Subcutaneous abdominal adipose tissue (tissue), 5 donors: ENCODE measurements around the gene CGAS.
"Not testable (repeated sequence)": the region's sequence is repeated elsewhere in the genome, so short reads cannot be mapped to it uniquely, and the experiment has no call there.

Experiments
- H3K27ac ChIP-seq: one replicate; pipeline ENCODE4 v1.7.0; 2013; ENCODE audit warnings: low read depth, mild to moderate bottlenecking, inconsistent platforms, low read length, moderate library complexity
- H3K27me3 ChIP-seq, 5 donors: one replicate each; pipeline ENCODE4 v1.7.0; 2013; ENCODE audit warnings: low read length in 5 of 5, inconsistent platforms in 1 of 5; ENCODE audit not compliant: control insufficient read depth in 5 of 5, insufficient read depth in 4 of 5
- H3K36me3 ChIP-seq, 5 donors: one replicate each; pipeline ENCODE4 v1.7.0; 2013; ENCODE audit warnings: low read length in 5 of 5; ENCODE audit not compliant: control insufficient read depth in 5 of 5, insufficient read depth in 5 of 5
- H3K4me1 ChIP-seq, 5 donors: one replicate each; pipeline ENCODE4 v1.7.0; 2013; ENCODE audit warnings: low read length in 5 of 5, mild to moderate bottlenecking in 3 of 5, moderate library complexity in 1 of 5; ENCODE audit not compliant: control insufficient read depth in 5 of 5, insufficient read depth in 5 of 5
- H3K4me3 ChIP-seq, 5 donors: one replicate each; pipeline ENCODE4 v1.7.0; 2013; ENCODE audit warnings: low read length in 5 of 5, low read depth in 1 of 5
- H3K9ac ChIP-seq, 5 donors: one replicate each; pipeline ENCODE4 v1.7.0; 2013; ENCODE audit warnings: low read length in 5 of 5, mild to moderate bottlenecking in 4 of 5, moderate library complexity in 3 of 5
- H3K9me3 ChIP-seq, 5 donors: one replicate each; pipeline ENCODE4 v1.7.0; 2013; ENCODE audit warnings: low read length in 5 of 5; ENCODE audit not compliant: control insufficient read depth in 5 of 5
- donor health status: healthy.
- donor health status: healthy.
- donor health status: healthy.
- donor health status: healthy.
- donor health status: healthy.

The CGAS gene

GRCh38 chr6:73382462-73383113, 69.5 kb downstream of the CGAS start:
- no peaks in the 10 kb centered on the region for H3K27me3 ChIP-seq
- H3K27ac ChIP-seq = no peak overlapping the region
- H3K4me1 ChIP-seq = no peaks in the 10 kb centered on the region
- no peaks in the 10 kb centered on the region for H3K36me3 ChIP-seq
- no peaks in the 10 kb centered on the region for H3K9me3 ChIP-seq
- H3K9ac ChIP-seq = no peak overlapping the region
- no peak overlapping the region for H3K4me3 ChIP-seq

GRCh38 chr6:73381531-73381930, 70.6 kb downstream of the CGAS start:
- H3K9ac ChIP-seq, H3K4me1 ChIP-seq, H3K27me3 ChIP-seq, H3K9me3 ChIP-seq, H3K27ac ChIP-seq, H3K4me3 ChIP-seq, H3K36me3 ChIP-seq: not testable (repeated sequence)

- Histone ChIP-seq H3K4me1 (no peaks in the 10 kb centered on the region), H3K36me3 (no peaks in the 10 kb centered on the region)
Measured at GRCh38 chr6:73377225-73377624, 74.9 kb downstream of the CGAS start.

GRCh38 chr6:73375216-73375615, 76.9 kb downstream of the CGAS start:
- no peak overlapping the region for H3K9ac ChIP-seq
- H3K27me3 ChIP-seq = no peaks in the 10 kb centered on the region
- no peaks in the 10 kb centered on the region for H3K4me1 ChIP-seq
- H3K9me3 ChIP-seq = peaks cover 0 to 11% (median 10%) of the 10 kb centered on the region in 5 donors
- H3K36me3 ChIP-seq = no peaks in the 10 kb centered on the region
- no peak overlapping the region for H3K4me3 ChIP-seq
- no peak overlapping the region for H3K27ac ChIP-seq

More at GRCh38 chr6:73377225-73377624, 74.9 kb downstream of the CGAS start:
- Histone ChIP-seq H3K9me3 (peaks cover 0 to 5% (median 4%) of the 10 kb centered on the region in 5 donors), H3K27me3 (no peaks in the 10 kb centered on the region), H3K27ac (no peak overlapping the region), H3K4me3 (no peak overlapping the region), H3K9ac (no peak overlapping the region)
